IMR-90 (cell line): ENCODE data around the gene SUSD6. TPM values are rescaled to one million over a fixed set of nuclear protein-coding genes. Genes with fewer than 3 reads are reported as not detected.

Source experiments
- ATAC-seq: fragments of 200-7000 bp; cut with Tn5 transposase; 2 replicates; pipeline ENCODE4 v1.9.1; 2020; ENCODE audit warnings: low read depth, mild to moderate bottlenecking, moderate library complexity
- BruUV-seq: library from RNA; stranded (reverse); fragments of 400-500 nt; replicated peaks from 2 replicates; lab custom pipeline; 2021; lab: Mats Ljungman, UMichigan
- CTCF ChIA-PET: fragments of 300-600 bp; formaldehyde crosslinking; extraction: SDS; loops from one replicate; lab custom pipeline; 2021; ENCODE audit warnings: antibody characterized with exemption; lab: Yijun Ruan, JAX
- POLR2A ChIA-PET: fragments of 300-600 bp; sonication (Branson Sonifier 250); formaldehyde crosslinking; loops from one replicate; lab custom pipeline; 2022; ENCODE audit warnings: antibody characterized with exemption; ENCODE audit not compliant: unreplicated experiment; lab: Charles Lee
- DNase-seq: peaks from one replicate; pipeline ENCODE4 v3.0.0; 2013
- H2AFZ ChIP-seq: replicated peaks from 2 replicates; pipeline ENCODE3; 2013; ENCODE audit warnings: low read length, mild to moderate bottlenecking; ENCODE audit not compliant: poor library complexity
- H2AK5ac ChIP-seq: 2 replicates; pipeline ENCODE4 v1.6.1; 2013; ENCODE audit warnings: low read depth, low read length, inconsistent platforms
- H2AK9ac ChIP-seq: replicated peaks from 2 replicates; pipeline ENCODE3; 2013; ENCODE audit warnings: mild to moderate bottlenecking, low read depth, low read length, moderate library complexity; ENCODE audit not compliant: poor library complexity
- H2BK120ac ChIP-seq: 2 replicates; pipeline ENCODE4 v1.6.1; 2013; ENCODE audit warnings: low read depth, low read length, inconsistent platforms
- H2BK15ac ChIP-seq: 3 replicates; pipeline ENCODE4 v1.6.1; 2013; ENCODE audit warnings: low read depth, low read length, inconsistent platforms
- H2BK20ac ChIP-seq: 2 replicates; pipeline ENCODE4 v1.6.1; 2013; ENCODE audit warnings: low read depth, mild to moderate bottlenecking, inconsistent platforms, low read length, moderate library complexity
- H2BK5ac ChIP-seq: 2 replicates; pipeline ENCODE4 v1.6.1; 2013; ENCODE audit warnings: mild to moderate bottlenecking, low read depth, low read length, inconsistent platforms; ENCODE audit not compliant: poor library complexity, severe bottlenecking
- H3K14ac ChIP-seq: replicated peaks from 2 replicates; pipeline ENCODE4 v1.6.1; 2013; ENCODE audit warnings: low read depth, low read length, inconsistent platforms
- H3K18ac ChIP-seq: 2 replicates; pipeline ENCODE4 v1.6.1; 2013; ENCODE audit warnings: low read depth, low read length, control low read depth
- H3K23ac ChIP-seq: 2 replicates; pipeline ENCODE4 v1.6.1; 2013; ENCODE audit warnings: low read depth, low read length, inconsistent platforms
- H3K27ac ChIP-seq: 2 replicates; pipeline ENCODE4 v1.5.1; 2013; ENCODE audit warnings: mild to moderate bottlenecking, control low read depth, low read length; ENCODE audit not compliant: insufficient read depth
- H3K27me3 ChIP-seq: 2 replicates; pipeline ENCODE4 v1.6.1; 2013; ENCODE audit warnings: low read length; ENCODE audit not compliant: control insufficient read depth, insufficient read depth
- H3K36me3 ChIP-seq: 2 replicates; pipeline ENCODE4 v1.6.1; 2013; ENCODE audit warnings: low read length, mixed read lengths; ENCODE audit not compliant: control insufficient read depth, insufficient read depth
- H3K4ac ChIP-seq: 2 replicates; pipeline ENCODE4 v1.6.1; 2013; ENCODE audit warnings: low read depth, low read length, inconsistent platforms
- H3K4me1 ChIP-seq: 2 replicates; pipeline ENCODE4 v1.6.1; 2013; ENCODE audit warnings: low read length, mixed read lengths; ENCODE audit not compliant: control insufficient read depth, insufficient read depth
- H3K4me2 ChIP-seq: 2 replicates; pipeline ENCODE4 v1.6.1; 2013; ENCODE audit warnings: low read depth, mild to moderate bottlenecking, control low read depth, low read length, moderate library complexity
- H3K4me3 ChIP-seq: 2 replicates; pipeline ENCODE4 v1.5.1; 2013; ENCODE audit warnings: low read depth, mild to moderate bottlenecking, control low read depth, low read length, moderate library complexity; ENCODE audit not compliant: insufficient read depth
- H3K56ac ChIP-seq: 2 replicates; pipeline ENCODE4 v1.6.1; 2013; ENCODE audit warnings: low read length, inconsistent platforms; ENCODE audit not compliant: insufficient read depth; ENCODE audit errors: extremely low read depth
- H3K79me1 ChIP-seq, 2 experiments: 2 replicates each; pipeline ENCODE4 v1.6.1; 2013; ENCODE audit warnings: low read length in 2 of 2, inconsistent platforms in 1 of 2, low read depth in 1 of 2
- H3K9ac ChIP-seq: 2 replicates; pipeline ENCODE4 v1.6.1; 2013; ENCODE audit warnings: low read depth, low read length, control low read depth
- H3K9me1 ChIP-seq: 2 replicates; pipeline ENCODE4 v1.6.1; 2013; ENCODE audit warnings: low read length, inconsistent platforms; ENCODE audit not compliant: insufficient read depth
- H3K9me3 ChIP-seq: 2 replicates; pipeline ENCODE4 v1.6.1; 2013; ENCODE audit warnings: low read length; ENCODE audit not compliant: control insufficient read depth, insufficient read depth
- H4K20me1 ChIP-seq: 2 replicates; pipeline ENCODE4 v1.6.1; 2013; ENCODE audit warnings: low read length, inconsistent platforms; ENCODE audit not compliant: insufficient read depth
- H4K5ac ChIP-seq: 2 replicates; pipeline ENCODE4 v1.6.1; 2013; ENCODE audit warnings: mild to moderate bottlenecking, low read depth, low read length, control low read depth
- H4K8ac ChIP-seq, 2 experiments: 2 replicates each; pipeline ENCODE4 v1.6.1; 2013; ENCODE audit warnings: low read depth in 2 of 2, low read length in 2 of 2, control low read depth in 1 of 2, inconsistent platforms in 1 of 2
- H4K91ac ChIP-seq: 2 replicates; pipeline ENCODE4 v1.6.1; 2013; ENCODE audit warnings: low read depth, low read length, inconsistent platforms; ENCODE audit not compliant: insufficient read depth
- BHLHE40 ChIP-seq: fragments of 150-350 bp; IDR thresholded peaks from 2 replicates; pipeline ENCODE4 v1.6.1; 2016; ENCODE audit warnings: mild to moderate bottlenecking, low read depth, low read length
- CEBPB ChIP-seq: IDR thresholded peaks from 2 replicates; pipeline ENCODE4 v1.6.1; 2012; ENCODE audit warnings: low read depth, low read length, improper control_type of control experiment
- CHD1 ChIP-seq: IDR thresholded peaks from 2 replicates; pipeline ENCODE4 v1.6.1; 2012; ENCODE audit warnings: low read depth, low read length, improper control_type of control experiment
- CTCF ChIP-seq: conservative IDR thresholded peaks from 2 replicates; pipeline ENCODE4 v1.5.1; 2012; ENCODE audit warnings: mild to moderate bottlenecking, low read depth, low read length, improper control_type of control experiment
- ELK1 ChIP-seq: fragments of 150-350 bp; IDR thresholded peaks from 2 replicates; pipeline ENCODE4 v1.6.1; 2016; ENCODE audit warnings: low read depth, mild to moderate bottlenecking, low read length, moderate library complexity, borderline replicate concordance
- FOS ChIP-seq: fragments of 150-350 bp; IDR thresholded peaks from 2 replicates; pipeline ENCODE4 v1.6.1; 2016; ENCODE audit warnings: low read depth, low read length
- MAFK ChIP-seq: IDR thresholded peaks from 2 replicates; pipeline ENCODE4 v1.6.1; 2012; ENCODE audit warnings: low read depth, low read length, improper control_type of control experiment
- MAZ ChIP-seq: IDR thresholded peaks from 2 replicates; pipeline ENCODE4 v1.6.1; 2012; ENCODE audit warnings: low read depth, mild to moderate bottlenecking, low read length, improper control_type of control experiment, moderate library complexity, borderline replicate concordance
- MXI1 ChIP-seq: IDR thresholded peaks from 2 replicates; pipeline ENCODE4 v1.6.1; 2012; ENCODE audit warnings: low read depth, mild to moderate bottlenecking, low read length, moderate library complexity, borderline replicate concordance
- NFE2L2 ChIP-seq: fragments of 150-350 bp; IDR thresholded peaks from 2 replicates; pipeline ENCODE4 v1.6.1; 2016; ENCODE audit warnings: low read depth, mild to moderate bottlenecking, low read length
- POLR2A ChIP-seq: IDR thresholded peaks from 2 replicates; pipeline ENCODE4 v1.6.1; 2012; ENCODE audit warnings: mild to moderate bottlenecking, low read depth, low read length
- RAD21 ChIP-seq: IDR thresholded peaks from 2 replicates; pipeline ENCODE4 v1.6.1; 2012; ENCODE audit warnings: low read length, improper control_type of control experiment
- RCOR1 ChIP-seq: IDR thresholded peaks from 2 replicates; pipeline ENCODE4 v1.6.1; 2012; ENCODE audit warnings: mild to moderate bottlenecking, low read length, improper control_type of control experiment; ENCODE audit not compliant: insufficient replicate concordance
- RFX5 ChIP-seq: IDR thresholded peaks from 2 replicates; pipeline ENCODE4 v1.8.0; 2012; ENCODE audit warnings: low read depth, mild to moderate bottlenecking, low read length, moderate library complexity
- SMC3 ChIP-seq: fragments of 150-350 bp; IDR thresholded peaks from 2 replicates; pipeline ENCODE4 v1.6.1; 2016; ENCODE audit warnings: low read depth, mild to moderate bottlenecking, antibody characterized with exemption, low read length, moderate library complexity
- USF2 ChIP-seq: fragments of 150-350 bp; IDR thresholded peaks from 2 replicates; pipeline ENCODE4 v1.6.1; 2017; ENCODE audit warnings: mild to moderate bottlenecking, antibody characterized with exemption, low read length, low read depth
- WGBS, 2 experiments: methylation state at CpG; one replicate each; pipeline versions ENCODE4 v1.1.5 to v1.1.7; 2013; ENCODE audit warnings: missing lambda C conversion rate in 2 of 2; ENCODE audit not compliant: insufficient read length in 1 of 2; ENCODE audit errors: extremely low coverage in 2 of 2; 5-methylcytosine and 5-hydroxymethylcytosine counted together
- dilution Hi-C: fragments of 300-500 bp; cut with HindIII; formaldehyde crosslinking; loops from one replicate; pipeline ENCODE4 v1.14.3; 2018; ENCODE audit warnings: low sequenced_read_pairs; ENCODE audit not compliant: unreplicated experiment
- in situ Hi-C: fragments of 300-500 bp; cut with MboI; formaldehyde crosslinking; loops from 3 replicates; pipeline ENCODE4 v1.14.3; 2019; ENCODE audit warnings: low sequenced_read_pairs, inconsistent platforms, mixed read lengths
- intact Hi-C: fragments of 100-400 bp; cut with micrococcal nuclease; formaldehyde crosslinking; loops from 2 replicates; pipeline ENCODE4 v1.10.0; 2022
- polyA plus RNA-seq, 3 experiments: library from polyadenylated mRNA; depleted of rRNA; stranded (reverse); fragments of >200 nt; gene quantifications; 2 replicates each; pipeline ENCODE4 v1.2.3, GENCODE V29; 2012; ENCODE audit warnings: low replicate concordance in 1 of 3
- total RNA-seq: library from RNA; depleted of rRNA; stranded (reverse); fragments of >200 nt; gene quantifications from 2 replicates; pipeline ENCODE4 v1.2.3, GENCODE V29; 2012

The SUSD6 gene
- total and polyA plus RNA-seq, 2 of the 4 experiments (the other 2 are of a cell fraction) = 2.3 to 10.1 TPM

GRCh38 chr14:69692594-69692993 is 81.2 kb downstream of the SUSD6 start:
- H3K56ac ChIP-seq = no peak overlapping the region
- H3K9me3 ChIP-seq = no peaks in the 10 kb centered on the region
- dilution Hi-C loops = no loop called here
- in situ Hi-C loops = no loop called here
- no peak overlapping the region for H3K27ac ChIP-seq
- peaks cover 34% of the 10 kb centered on the region for H4K20me1 ChIP-seq
- no peak overlapping the region for H2BK5ac ChIP-seq
- no peak overlapping the region for H2AK5ac ChIP-seq
- H4K8ac ChIP-seq = no peak overlapping the region
- no peak overlapping the region for H2BK20ac ChIP-seq
- ATAC-seq = no peak
- DNase-seq = no peak
- H2BK15ac ChIP-seq = no peak overlapping the region
- peaks cover 32% of the 10 kb centered on the region for H3K9me1 ChIP-seq
- H3K9ac ChIP-seq = no peak overlapping the region
- no peak overlapping the region for H2AFZ ChIP-seq
- ChIA-PET POLR2A (no interaction called here), CTCF (no interaction called here)
- H2BK120ac ChIP-seq = no peak overlapping the region
- intact Hi-C loops = no loop called here
- H2AK9ac ChIP-seq = no peak overlapping the region
- H3K4ac ChIP-seq = no peak overlapping the region
- no peak overlapping the region for H3K18ac ChIP-seq
- 0 out of 2 replicates have a peak overlapping the region, but pooled peaks have one; percentile 4 for H3K14ac ChIP-seq
- no peak overlapping the region for H4K5ac ChIP-seq
- H3K23ac ChIP-seq = peak overlapping the region; percentile 56
- peaks cover 2% of the 10 kb centered on the region; the same call in 1 of the 2 replicates for H3K36me3 ChIP-seq
- no peak overlapping the region for H3K4me3 ChIP-seq
- whole genome bisulfite sequencing, 2 experiments = no CpG with 5 or more reads among the region's 1 CpG
- BruUV-seq = no TSS peak
- H3K4me2 ChIP-seq = no peak overlapping the region
- H3K4me1 ChIP-seq = peaks cover 25% of the 10 kb centered on the region
- H3K79me1 ChIP-seq = peaks cover 28 to 84% of the 10 kb centered on the region in 2 experiments
- no peaks in the 10 kb centered on the region for H3K27me3 ChIP-seq
- no peak overlapping the region for H4K91ac ChIP-seq
- TF ChIP-seq RCOR1 (no peak), ELK1 (no peak), USF2 (no peak), BHLHE40 (no peak), CHD1 (no peak), SMC3 (no peak), POLR2A (no peak), MAZ (no peak), RAD21 (no peak), MAFK (no peak), MXI1 (no peak), CTCF (no peak), CEBPB (no peak), NFE2L2 (no peak), RFX5 (no peak), FOS (no peak)
